SH-SY5Y (cell line): Measurements from ENCODE around the gene NPBWR2.

Experiments used
- GATA2 ChIP-seq: IDR thresholded peaks from 2 replicates; pipeline ENCODE4 v1.6.1; 2011; ENCODE audit warnings: mild to moderate bottlenecking, low read depth, low read length
- GATA3 ChIP-seq: IDR thresholded peaks from 2 replicates; pipeline ENCODE4 v1.6.1; 2011; ENCODE audit warnings: low read depth, mild to moderate bottlenecking, low read length, moderate library complexity

The NPBWR2 gene

GRCh38 chr20:64113796-64114355, 6.5 kb upstream of the NPBWR2 start:
- no peak for TF ChIP-seq GATA3
- TF ChIP-seq GATA2: no peak

- TF ChIP-seq GATA3 (no peak), GATA2 (no peak)
These were observed 6.0 kb upstream of the NPBWR2 start for GRCh38 chr20:64113444-64113775.

GRCh38 chr20:64112691-64113443, 5.5 kb upstream of the NPBWR2 start:
- no peak for TF ChIP-seq GATA2
- no peak for TF ChIP-seq GATA3

- TF ChIP-seq GATA2: no peak
- no peak for TF ChIP-seq GATA3
These were observed 4.7 kb upstream of the NPBWR2 start for GRCh38 chr20:64111841-64112641.

- TF ChIP-seq GATA3 (no peak), GATA2 (no peak)
These were observed 3.2 kb upstream of the NPBWR2 start for GRCh38 chr20:64110411-64111068.

GRCh38 chr20:64109831-64110391, 2.5 kb upstream of the NPBWR2 start:
- TF ChIP-seq GATA3 (no peak), GATA2 (no peak)

GRCh38 chr20:64108731-64109681, 1.6 kb upstream of the NPBWR2 start:
- TF ChIP-seq GATA2 (no peak), GATA3 (no peak)

GRCh38 chr20:64107736-64108457, 532 bp upstream of the NPBWR2 start:
- TF ChIP-seq GATA3 (no peak), GATA2 (no peak)

GRCh38 chr20:64106435-64106961, 867 bp downstream of the NPBWR2 start:
- no peak for TF ChIP-seq GATA2
- no peak for TF ChIP-seq GATA3

- TF ChIP-seq GATA2 (no peak), GATA3 (no peak)
These were observed 1.4 kb downstream of the NPBWR2 start for GRCh38 chr20:64105846-64106434.

GRCh38 chr20:64104667-64105451, 2.5 kb downstream of the NPBWR2 start:
- TF ChIP-seq GATA3: no peak
- no peak for TF ChIP-seq GATA2
